Measurements from ENCODE around the gene HCK.

HCK gene

GRCh38 chr20:32035426-32035779 lies 16.6 kb upstream of the HCK start:
- Histone ChIP-seq H3K18ac (ENCODE audit: low read length) (no peak overlapping the region), H2BK12ac (ENCODE audit: low read length) (no peak overlapping the region), H2BK5ac (ENCODE audit: low read depth, low read length, poor library complexity) (no peak overlapping the region), H2AFZ (ENCODE audit: insufficient read depth, low read length, poor library complexity) (no peak overlapping the region), H3K79me2 (ENCODE audit: control insufficient read depth, insufficient read depth, low read length, poor library complexity) (no peaks in the 10 kb centered on the region), H4K8ac (ENCODE audit: low read depth, low read length) (no peak overlapping the region), H2BK120ac (ENCODE audit: insufficient read depth, low read length, poor library complexity) (no peak overlapping the region), H3K79me1 (ENCODE audit: low read length) (no peaks in the 10 kb centered on the region), H3K9ac (ENCODE audit: low read length) (no peak overlapping the region), H4K12ac (ENCODE audit: low read depth, low read length) (no peak overlapping the region), H3K36me3 (ENCODE audit: control insufficient read depth in 1 of 2, insufficient read depth in 2 of 2, low read length in 2 of 2) (no peaks in the 10 kb centered on the region), H3K4me3 (ENCODE audit: low read depth, low read length) (no peak overlapping the region), H3K14ac (ENCODE audit: low read length) (no peak overlapping the region), H3K9me3 (ENCODE audit: insufficient read depth, low read depth, low read length) (peaks cover 2% of the 10 kb centered on the region), H3K4me2 (ENCODE audit: low read length) (no peak overlapping the region), H3K27me3 (ENCODE audit: insufficient read depth, low read length) (no peaks in the 10 kb centered on the region), H4K91ac (ENCODE audit: low read depth, low read length) (no peak overlapping the region), H3K27ac (ENCODE audit: low read depth, low read length) (no peak overlapping the region), H3K23ac (ENCODE audit: low read length) (no peak overlapping the region), H3K4me1 (ENCODE audit: control insufficient read depth in 1 of 2, insufficient read depth in 2 of 2, low read length in 2 of 2) (peaks cover 6% of the 10 kb centered on the region in 2 experiments), H3K4ac (ENCODE audit: low read depth, low read length) (no peak overlapping the region), H2AK5ac (ENCODE audit: low read length) (no peak overlapping the region)
- no peak for DNase-seq
- no CpG with 5 or more reads among the region's 8 CpGs for WGBS (ENCODE audit: extremely low coverage, insufficient coverage, insufficient read length)

GRCh38 chr20:32036252-32036651 lies 15.8 kb upstream of the HCK start:
- Histone ChIP-seq H3K27ac (ENCODE audit: low read depth, low read length) (no peak overlapping the region), H3K9ac (ENCODE audit: low read length) (no peak overlapping the region), H3K14ac (ENCODE audit: low read length) (no peak overlapping the region), H4K12ac (ENCODE audit: low read depth, low read length) (no peak overlapping the region), H3K79me1 (ENCODE audit: low read length) (no peaks in the 10 kb centered on the region), H3K4me3 (ENCODE audit: low read depth, low read length) (no peak overlapping the region), H2BK120ac (ENCODE audit: insufficient read depth, low read length, poor library complexity) (no peak overlapping the region), H2BK12ac (ENCODE audit: low read length) (no peak overlapping the region), H3K4me1 (ENCODE audit: control insufficient read depth in 1 of 2, insufficient read depth in 2 of 2, low read length in 2 of 2) (peaks cover 6 to 8% of the 10 kb centered on the region in 2 experiments), H4K91ac (ENCODE audit: low read depth, low read length) (no peak overlapping the region), H3K4ac (ENCODE audit: low read depth, low read length) (no peak overlapping the region), H3K4me2 (ENCODE audit: low read length) (no peak overlapping the region), H3K9me3 (ENCODE audit: insufficient read depth, low read depth, low read length) (peaks cover 2% of the 10 kb centered on the region), H3K18ac (ENCODE audit: low read length) (no peak overlapping the region), H2BK5ac (ENCODE audit: low read depth, low read length, poor library complexity) (no peak overlapping the region), H3K79me2 (ENCODE audit: control insufficient read depth, insufficient read depth, low read length, poor library complexity) (no peaks in the 10 kb centered on the region), H3K36me3 (ENCODE audit: control insufficient read depth in 1 of 2, insufficient read depth in 2 of 2, low read length in 2 of 2) (no peaks in the 10 kb centered on the region), H2AFZ (ENCODE audit: insufficient read depth, low read length, poor library complexity) (no peak overlapping the region), H3K27me3 (ENCODE audit: insufficient read depth, low read length) (no peaks in the 10 kb centered on the region), H3K23ac (ENCODE audit: low read length) (no peak overlapping the region), H4K8ac (ENCODE audit: low read depth, low read length) (no peak overlapping the region), H2AK5ac (ENCODE audit: low read length) (no peak overlapping the region)
- 100% methylated on average over 1 of the region's 4 CpGs for WGBS (ENCODE audit: extremely low coverage, insufficient coverage, insufficient read length)
- no peak for DNase-seq

- H2BK5ac ChIP-seq (ENCODE audit: low read depth, low read length, poor library complexity) = no peak overlapping the region
- H3K4me2 ChIP-seq (ENCODE audit: low read length) = no peak overlapping the region
- H3K4ac ChIP-seq (ENCODE audit: low read depth, low read length) = no peak overlapping the region
- H3K4me3 ChIP-seq (ENCODE audit: low read depth, low read length) = no peak overlapping the region
- no peak overlapping the region for H4K12ac ChIP-seq (ENCODE audit: low read depth, low read length)
- no peak overlapping the region for H2BK12ac ChIP-seq (ENCODE audit: low read length)
- H3K79me1 ChIP-seq (ENCODE audit: low read length) = no peaks in the 10 kb centered on the region
- H3K36me3 ChIP-seq (ENCODE audit: control insufficient read depth in 1 of 2, insufficient read depth in 2 of 2, low read length in 2 of 2) = no peaks in the 10 kb centered on the region
- H4K8ac ChIP-seq (ENCODE audit: low read depth, low read length) = no peak overlapping the region
- H3K79me2 ChIP-seq (ENCODE audit: control insufficient read depth, insufficient read depth, low read length, poor library complexity) = no peaks in the 10 kb centered on the region
- WGBS (ENCODE audit: extremely low coverage, insufficient coverage, insufficient read length) = no CpG with 5 or more reads among the region's 10 CpGs
- no peak overlapping the region for H2AFZ ChIP-seq (ENCODE audit: insufficient read depth, low read length, poor library complexity)
- no peaks in the 10 kb centered on the region for H3K27me3 ChIP-seq (ENCODE audit: insufficient read depth, low read length)
- H2AK5ac ChIP-seq (ENCODE audit: low read length) = no peak overlapping the region
- DNase-seq = no peak
- peaks cover 5 to 8% of the 10 kb centered on the region in 2 experiments for H3K4me1 ChIP-seq (ENCODE audit: control insufficient read depth in 1 of 2, insufficient read depth in 2 of 2, low read length in 2 of 2)
- no peak overlapping the region for H3K9ac ChIP-seq (ENCODE audit: low read length)
- H3K18ac ChIP-seq (ENCODE audit: low read length) = no peak overlapping the region
- H3K23ac ChIP-seq (ENCODE audit: low read length) = no peak overlapping the region
- H4K91ac ChIP-seq (ENCODE audit: low read depth, low read length) = no peak overlapping the region
- no peak overlapping the region for H3K27ac ChIP-seq (ENCODE audit: low read depth, low read length)
- no peak overlapping the region for H2BK120ac ChIP-seq (ENCODE audit: insufficient read depth, low read length, poor library complexity)
- H3K14ac ChIP-seq (ENCODE audit: low read length) = no peak overlapping the region
- H3K9me3 ChIP-seq (ENCODE audit: insufficient read depth, low read depth, low read length) = peaks cover 2% of the 10 kb centered on the region
These were observed 15.1 kb upstream of the HCK start for GRCh38 chr20:32036716-32037485.

- Histone ChIP-seq H3K23ac (ENCODE audit: low read length) (no peak overlapping the region), H4K91ac (ENCODE audit: low read depth, low read length) (no peak overlapping the region), H2BK5ac (ENCODE audit: low read depth, low read length, poor library complexity) (no peak overlapping the region), H3K9ac (ENCODE audit: low read length) (no peak overlapping the region), H2BK12ac (ENCODE audit: low read length) (no peak overlapping the region), H3K18ac (ENCODE audit: low read length) (no peak overlapping the region), H3K9me3 (ENCODE audit: insufficient read depth, low read depth, low read length) (peaks cover 2% of the 10 kb centered on the region), H4K8ac (ENCODE audit: low read depth, low read length) (no peak overlapping the region), H3K36me3 (ENCODE audit: control insufficient read depth in 1 of 2, insufficient read depth in 2 of 2, low read length in 2 of 2) (no peaks in the 10 kb centered on the region), H3K4me2 (ENCODE audit: low read length) (no peak overlapping the region), H3K27ac (ENCODE audit: low read depth, low read length) (no peak overlapping the region), H3K79me1 (ENCODE audit: low read length) (no peaks in the 10 kb centered on the region), H4K12ac (ENCODE audit: low read depth, low read length) (no peak overlapping the region), H3K4ac (ENCODE audit: low read depth, low read length) (no peak overlapping the region), H2BK120ac (ENCODE audit: insufficient read depth, low read length, poor library complexity) (no peak overlapping the region), H2AK5ac (ENCODE audit: low read length) (no peak overlapping the region), H3K27me3 (ENCODE audit: insufficient read depth, low read length) (no peaks in the 10 kb centered on the region), H3K14ac (ENCODE audit: low read length) (no peak overlapping the region), H3K4me1 (ENCODE audit: control insufficient read depth in 1 of 2, insufficient read depth in 2 of 2, low read length in 2 of 2) (peaks cover 5 to 8% of the 10 kb centered on the region in 2 experiments), H3K79me2 (ENCODE audit: control insufficient read depth, insufficient read depth, low read length, poor library complexity) (no peaks in the 10 kb centered on the region), H3K4me3 (ENCODE audit: low read depth, low read length) (no peak overlapping the region), H2AFZ (ENCODE audit: insufficient read depth, low read length, poor library complexity) (no peak overlapping the region)
- 100% methylated on average over 2 of the region's 4 CpGs for WGBS (ENCODE audit: extremely low coverage, insufficient coverage, insufficient read length)
- DNase-seq = no peak
These were observed 14.1 kb upstream of the HCK start for GRCh38 chr20:32037929-32038328.

Measured in trophoblast cell (in vitro differentiated cells and primary cell).